OCI-LY7 (cell line): ENCODE data around the gene GABRB3.

ENCODE experiments used
- EZH2phosphoT487 ChIP-seq: fragments of 200-600 bp; sonication (generic); IDR thresholded peaks from 2 replicates; pipeline ENCODE4 v1.6.1; 2018; ENCODE audit warnings: low read depth, borderline replicate concordance, mild to moderate bottlenecking, mixed run types, antibody characterized with exemption, low read length, moderate library complexity, mixed read lengths
- TF ChIP-seq, protein P1 (sequence below): fragments of 200-600 bp; sonication (generic); conservative IDR thresholded peaks from 2 replicates; pipeline ENCODE4 v1.5.1; 2014; ENCODE audit warnings: mild to moderate bottlenecking, antibody characterized with exemption, low read length, moderate library complexity, mixed read lengths

DNA sequence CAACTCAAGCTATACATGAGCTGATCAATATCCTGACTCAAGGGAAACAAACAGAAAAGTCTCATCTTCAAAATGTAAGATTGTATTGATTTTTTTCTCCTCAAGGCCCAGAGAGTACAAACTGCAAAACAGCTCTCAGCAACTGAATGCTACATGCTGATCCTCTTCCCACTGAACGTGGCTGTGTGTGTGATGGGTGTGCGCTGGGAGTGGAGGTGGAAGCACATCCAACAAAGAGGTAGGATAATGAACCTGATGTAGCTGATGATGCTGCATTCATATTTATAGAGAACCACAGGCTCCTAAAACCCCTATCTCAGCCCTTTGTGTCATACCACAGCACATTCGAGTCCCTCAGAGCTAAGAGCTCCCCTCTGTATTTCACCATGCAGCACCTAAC, 56.8 kb downstream of the GABRB3 start:
- TF ChIP-seq EZH2phosphoT487, result no peak
- TF ChIP-seq, protein P1, sequence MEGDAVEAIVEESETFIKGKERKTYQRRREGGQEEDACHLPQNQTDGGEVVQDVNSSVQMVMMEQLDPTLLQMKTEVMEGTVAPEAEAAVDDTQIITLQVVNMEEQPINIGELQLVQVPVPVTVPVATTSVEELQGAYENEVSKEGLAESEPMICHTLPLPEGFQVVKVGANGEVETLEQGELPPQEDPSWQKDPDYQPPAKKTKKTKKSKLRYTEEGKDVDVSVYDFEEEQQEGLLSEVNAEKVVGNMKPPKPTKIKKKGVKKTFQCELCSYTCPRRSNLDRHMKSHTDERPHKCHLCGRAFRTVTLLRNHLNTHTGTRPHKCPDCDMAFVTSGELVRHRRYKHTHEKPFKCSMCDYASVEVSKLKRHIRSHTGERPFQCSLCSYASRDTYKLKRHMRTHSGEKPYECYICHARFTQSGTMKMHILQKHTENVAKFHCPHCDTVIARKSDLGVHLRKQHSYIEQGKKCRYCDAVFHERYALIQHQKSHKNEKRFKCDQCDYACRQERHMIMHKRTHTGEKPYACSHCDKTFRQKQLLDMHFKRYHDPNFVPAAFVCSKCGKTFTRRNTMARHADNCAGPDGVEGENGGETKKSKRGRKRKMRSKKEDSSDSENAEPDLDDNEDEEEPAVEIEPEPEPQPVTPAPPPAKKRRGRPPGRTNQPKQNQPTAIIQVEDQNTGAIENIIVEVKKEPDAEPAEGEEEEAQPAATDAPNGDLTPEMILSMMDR, result no peak
